OCI-LY3 (cell line): ENCODE measurements around the gene APBA1.

Experiments
- H2AFZ ChIP-seq: fragments of 200-600, 300-600 bp; shearing (Covaris generic); 2 replicates; pipeline ENCODE4 v1.6.0; 2014; ENCODE audit warnings: antibody characterized with exemption, low read depth, low read length
- H3K27ac ChIP-seq: fragments of 200-600, 300-600 bp; sonication (generic); 2 replicates; pipeline ENCODE4 v1.5.1; 2014; ENCODE audit warnings: mild to moderate bottlenecking, low read length, moderate library complexity, mixed read lengths
- H3K27me3 ChIP-seq: fragments of 200-600, 300-600 bp; sonication (generic); 2 replicates; pipeline ENCODE4 v1.6.1; 2014; ENCODE audit warnings: low read depth, low read length, mixed read lengths
- H3K36me3 ChIP-seq: fragments of 200-600, 300-600 bp; sonication (generic); replicated peaks from 2 replicates; pipeline ENCODE3; 2014; ENCODE audit warnings: low read depth, low read length, mixed read lengths
- H3K4me1 ChIP-seq: fragments of 300-600, 200-600 bp; sonication (generic); 2 replicates; pipeline ENCODE4 v1.6.1; 2014; ENCODE audit warnings: low read length, mixed read lengths
- H3K4me2 ChIP-seq: fragments of 200-600, 300-600 bp; sonication (generic); 2 replicates; pipeline ENCODE4 v1.6.1; 2014; ENCODE audit warnings: low read length, mixed read lengths
- H3K4me3 ChIP-seq: fragments of 300-600, 200-600 bp; sonication (generic); 2 replicates; pipeline ENCODE4 v1.5.1; 2014; ENCODE audit warnings: antibody characterized with exemption, mild to moderate bottlenecking, low read length, moderate library complexity
- H3K79me2 ChIP-seq: fragments of 300-600, 200-600 bp; shearing (Covaris generic); 2 replicates; pipeline ENCODE4 v1.6.1; 2014; ENCODE audit warnings: mild to moderate bottlenecking, low read length, mixed read lengths
- H3K9ac ChIP-seq: fragments of 300-600, 200-600 bp; shearing (Covaris generic); 2 replicates; pipeline ENCODE4 v1.6.0; 2014; ENCODE audit warnings: mild to moderate bottlenecking, low read length, moderate library complexity
- H3K9me3 ChIP-seq: fragments of 200-600, 300-600 bp; shearing (Covaris generic); 2 replicates; pipeline ENCODE4 v1.6.1; 2014; ENCODE audit warnings: low read length, mixed read lengths; ENCODE audit not compliant: insufficient read depth
- H4K20me1 ChIP-seq: fragments of 200-600, 300-600 bp; sonication (generic); 2 replicates; pipeline ENCODE4 v1.6.1; 2016; ENCODE audit warnings: low read length, mixed read lengths; ENCODE audit not compliant: insufficient read depth
- EZH2phosphoT487 ChIP-seq: fragments of 200-600 bp; shearing (Covaris generic); IDR thresholded peaks from 2 replicates; pipeline ENCODE4 v1.6.1; 2018; ENCODE audit warnings: antibody characterized with exemption, mixed run types, low read depth
- TF ChIP-seq, protein P1 (sequence below): fragments of 200-600, 300-600 bp; sonication (generic); IDR thresholded peaks from 2 replicates; pipeline ENCODE4 v1.5.1; 2014; ENCODE audit warnings: antibody characterized with exemption, low read length, low read depth

Gene APBA1

DNA sequence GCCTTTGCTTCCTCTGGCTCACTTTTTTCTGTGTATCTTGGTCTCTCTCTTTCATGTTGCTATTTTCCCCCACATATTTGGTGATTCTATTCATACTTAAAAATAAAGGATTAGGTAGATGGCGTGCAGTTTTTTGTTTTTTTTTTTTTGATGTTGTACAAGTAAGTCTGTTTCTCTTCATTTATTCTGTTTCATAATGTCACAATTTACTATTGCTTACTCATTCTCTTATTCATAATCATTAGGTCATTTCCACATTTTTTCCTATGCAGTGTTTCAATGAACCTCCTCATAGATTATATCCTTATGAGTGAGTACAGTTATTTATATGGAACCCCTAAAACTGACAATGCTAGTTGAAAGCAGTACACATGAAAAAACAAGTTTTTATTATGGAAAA, 136.3 kb downstream of the APBA1 start:
- no peaks in the 10 kb centered on the region for H4K20me1 ChIP-seq
- H3K4me2 ChIP-seq, result no peak overlapping the region
- H3K4me3 ChIP-seq, result no peak overlapping the region
- no peak overlapping the region for H3K9ac ChIP-seq
- H3K79me2 ChIP-seq, result no peaks in the 10 kb centered on the region
- no peaks in the 10 kb centered on the region for H3K36me3 ChIP-seq
- H3K9me3 ChIP-seq, result no peaks in the 10 kb centered on the region
- H3K27me3 ChIP-seq, result peaks cover 49% of the 10 kb centered on the region
- TF ChIP-seq, protein P1, sequence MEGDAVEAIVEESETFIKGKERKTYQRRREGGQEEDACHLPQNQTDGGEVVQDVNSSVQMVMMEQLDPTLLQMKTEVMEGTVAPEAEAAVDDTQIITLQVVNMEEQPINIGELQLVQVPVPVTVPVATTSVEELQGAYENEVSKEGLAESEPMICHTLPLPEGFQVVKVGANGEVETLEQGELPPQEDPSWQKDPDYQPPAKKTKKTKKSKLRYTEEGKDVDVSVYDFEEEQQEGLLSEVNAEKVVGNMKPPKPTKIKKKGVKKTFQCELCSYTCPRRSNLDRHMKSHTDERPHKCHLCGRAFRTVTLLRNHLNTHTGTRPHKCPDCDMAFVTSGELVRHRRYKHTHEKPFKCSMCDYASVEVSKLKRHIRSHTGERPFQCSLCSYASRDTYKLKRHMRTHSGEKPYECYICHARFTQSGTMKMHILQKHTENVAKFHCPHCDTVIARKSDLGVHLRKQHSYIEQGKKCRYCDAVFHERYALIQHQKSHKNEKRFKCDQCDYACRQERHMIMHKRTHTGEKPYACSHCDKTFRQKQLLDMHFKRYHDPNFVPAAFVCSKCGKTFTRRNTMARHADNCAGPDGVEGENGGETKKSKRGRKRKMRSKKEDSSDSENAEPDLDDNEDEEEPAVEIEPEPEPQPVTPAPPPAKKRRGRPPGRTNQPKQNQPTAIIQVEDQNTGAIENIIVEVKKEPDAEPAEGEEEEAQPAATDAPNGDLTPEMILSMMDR, result no peak
- no peak for TF ChIP-seq EZH2phosphoT487
- no peaks in the 10 kb centered on the region for H3K4me1 ChIP-seq
- H2AFZ ChIP-seq, result no peak overlapping the region
- no peak overlapping the region for H3K27ac ChIP-seq

GRCh38 chr9:69535286-69535832, 136.8 kb downstream of the APBA1 start:
- Histone ChIP-seq H3K27ac (no peak overlapping the region), H3K9ac (no peak overlapping the region), H3K4me2 (no peak overlapping the region), H3K36me3 (no peaks in the 10 kb centered on the region), H3K4me1 (no peaks in the 10 kb centered on the region), H3K9me3 (no peaks in the 10 kb centered on the region), H4K20me1 (no peaks in the 10 kb centered on the region), H2AFZ (no peak overlapping the region), H3K4me3 (no peak overlapping the region), H3K27me3 (peaks cover 46% of the 10 kb centered on the region), H3K79me2 (no peaks in the 10 kb centered on the region)
- TF ChIP-seq, protein P1, result no peak
- TF ChIP-seq EZH2phosphoT487, result no peak

GRCh38 chr9:69532396-69532795, 139.8 kb downstream of the APBA1 start:
- TF ChIP-seq EZH2phosphoT487, result no peak
- TF ChIP-seq, protein P1, result no peak
- Histone ChIP-seq H3K79me2 (no peaks in the 10 kb centered on the region), H3K4me1 (no peaks in the 10 kb centered on the region), H3K36me3 (no peaks in the 10 kb centered on the region), H3K9me3 (no peaks in the 10 kb centered on the region), H2AFZ (no peak overlapping the region), H3K27ac (no peak overlapping the region), H3K4me3 (no peak overlapping the region), H4K20me1 (no peaks in the 10 kb centered on the region), H3K27me3 (peaks cover 30% of the 10 kb centered on the region), H3K4me2 (no peak overlapping the region), H3K9ac (no peak overlapping the region)

DNA sequence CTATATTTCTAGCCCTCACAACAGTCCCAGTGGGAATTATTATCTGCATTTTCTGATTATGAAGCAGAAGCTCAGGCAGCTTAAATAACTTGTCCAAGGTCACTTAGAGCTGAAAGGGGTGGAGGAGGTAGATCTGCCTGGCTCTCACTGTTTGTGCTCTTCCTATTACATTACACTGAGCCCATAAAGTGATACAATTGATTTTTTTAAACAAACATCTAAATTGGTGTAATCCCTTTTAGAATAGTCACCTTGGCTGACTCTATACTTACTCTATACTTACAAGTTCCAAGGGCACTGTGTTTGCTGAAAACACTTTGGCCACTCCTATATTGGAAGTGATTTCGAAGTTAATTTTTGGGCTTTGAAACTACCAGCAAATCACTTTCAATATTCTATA, 144.7 kb downstream of the APBA1 start:
- Histone ChIP-seq H2AFZ (no peak overlapping the region), H4K20me1 (no peaks in the 10 kb centered on the region), H3K4me2 (no peak overlapping the region), H3K4me1 (no peaks in the 10 kb centered on the region), H3K27me3 (peaks cover 10% of the 10 kb centered on the region), H3K79me2 (no peaks in the 10 kb centered on the region), H3K4me3 (no peak overlapping the region), H3K36me3 (no peaks in the 10 kb centered on the region), H3K9ac (no peak overlapping the region), H3K9me3 (no peaks in the 10 kb centered on the region), H3K27ac (no peak overlapping the region)
- TF ChIP-seq EZH2phosphoT487, result no peak
- TF ChIP-seq, protein P1, result no peak
